NCI-H2107 (cell line): ENCODE measurements around the gene CNOT8.
"Not testable (repeated sequence)": the region's sequence is repeated elsewhere in the genome, so short reads cannot be mapped to it uniquely, and the experiment has no call there.

Experiments used
- DNase-seq: peaks from one replicate; lab custom pipeline; 2025; lab: John Stamatoyannopoulos, UW

The CNOT8 gene

GRCh38 chr5:154865466-154866184 lies 7.2 kb downstream of the CNOT8 start:
- DNase-seq: no peak

- DNase-seq: no peak
Measured at GRCh38 chr5:154866841-154867240, 8.4 kb downstream of the CNOT8 start.

GRCh38 chr5:154868702-154869101 lies 10.3 kb downstream of the CNOT8 start:
- DNase-seq: no peak

- DNase-seq: no peak
Measured at GRCh38 chr5:154871734-154872133, 13.3 kb downstream of the CNOT8 start.

GRCh38 chr5:154873791-154874331 lies 15.4 kb downstream of the CNOT8 start:
- no peak for DNase-seq

- DNase-seq: no peak
Measured at GRCh38 chr5:154878642-154879335, 20.4 kb downstream of the CNOT8 start.

GRCh38 chr5:154881986-154882385 lies 23.6 kb downstream of the CNOT8 start:
- no peak for DNase-seq

GRCh38 chr5:154884424-154884823 lies 26.0 kb downstream of the CNOT8 start:
- DNase-seq: no peak

- no peak for DNase-seq
Measured at GRCh38 chr5:154885439-154885838, 27.0 kb downstream of the CNOT8 start.

GRCh38 chr5:154892369-154892771 lies 33.9 kb downstream of the CNOT8 start:
- DNase-seq: no peak

GRCh38 chr5:154893381-154893780 lies 35.0 kb downstream of the CNOT8 start:
- no peak for DNase-seq

- DNase-seq: no peak
Measured at GRCh38 chr5:154895606-154896561, 37.5 kb downstream of the CNOT8 start.

- no peak for DNase-seq
Measured at GRCh38 chr5:154896562-154897165, 38.2 kb downstream of the CNOT8 start.

- no peak for DNase-seq
Measured at GRCh38 chr5:154898210-154898609, 39.8 kb downstream of the CNOT8 start.

GRCh38 chr5:154899151-154899816 lies 40.9 kb downstream of the CNOT8 start:
- DNase-seq: no peak

GRCh38 chr5:154900066-154900465 lies 41.6 kb downstream of the CNOT8 start:
- DNase-seq: no peak

- DNase-seq: no peak
Measured at GRCh38 chr5:154901276-154901675, 42.8 kb downstream of the CNOT8 start.

- no peak for DNase-seq
Measured at GRCh38 chr5:154901913-154902312, 43.5 kb downstream of the CNOT8 start.

GRCh38 chr5:154905601-154906000 lies 47.2 kb downstream of the CNOT8 start:
- DNase-seq: not testable (repeated sequence)

- DNase-seq: no peak
Measured at GRCh38 chr5:154916874-154917273, 58.4 kb downstream of the CNOT8 start.

GRCh38 chr5:154917757-154918156 lies 59.3 kb downstream of the CNOT8 start:
- no peak for DNase-seq
